ENCODE measurements around the gene DPP6. TPM values are rescaled to one million over a fixed set of nuclear protein-coding genes. Genes with fewer than 3 reads are reported as not detected.

DPP6 gene
- total and polyA plus RNA-seq, 8 donors, result 0.29 to 1.2 (median 0.57) TPM

DNA sequence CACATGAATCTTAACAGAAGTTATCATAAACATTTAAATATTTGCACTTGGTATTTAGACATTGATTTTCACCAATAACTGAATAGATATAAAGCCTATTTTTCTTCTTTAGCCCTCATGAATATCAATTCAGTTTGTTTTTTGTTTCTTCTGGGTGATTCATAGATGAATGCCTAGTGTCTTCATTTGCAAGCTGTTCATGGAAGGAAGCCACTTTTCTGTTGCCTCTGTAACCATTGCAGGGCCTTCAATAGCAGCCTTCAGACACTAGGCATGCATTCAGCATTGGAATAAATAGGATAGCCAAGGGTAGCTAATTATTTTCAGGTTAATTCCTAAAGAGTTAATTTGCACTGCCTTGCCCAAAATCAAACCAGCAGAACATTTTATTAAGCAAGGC lies 375.3 kb downstream of the DPP6 start:
- Histone ChIP-seq H3K36me3 (no peaks in the 10 kb centered on the region), H3K4me1 (no peaks in the 10 kb centered on the region), H3K9me3 (peaks cover 0 to 2% of the 10 kb centered on the region in 2 donors), H3K27ac (no peak overlapping the region), H3K27me3 (no peaks in the 10 kb centered on the region), H3K4me3 (no peak overlapping the region)
- intact Hi-C loops (cut with DNase I), result no loop called here
- DNase-seq (no peak), ATAC-seq (no peak)
- TF ChIP-seq, protein P1, sequence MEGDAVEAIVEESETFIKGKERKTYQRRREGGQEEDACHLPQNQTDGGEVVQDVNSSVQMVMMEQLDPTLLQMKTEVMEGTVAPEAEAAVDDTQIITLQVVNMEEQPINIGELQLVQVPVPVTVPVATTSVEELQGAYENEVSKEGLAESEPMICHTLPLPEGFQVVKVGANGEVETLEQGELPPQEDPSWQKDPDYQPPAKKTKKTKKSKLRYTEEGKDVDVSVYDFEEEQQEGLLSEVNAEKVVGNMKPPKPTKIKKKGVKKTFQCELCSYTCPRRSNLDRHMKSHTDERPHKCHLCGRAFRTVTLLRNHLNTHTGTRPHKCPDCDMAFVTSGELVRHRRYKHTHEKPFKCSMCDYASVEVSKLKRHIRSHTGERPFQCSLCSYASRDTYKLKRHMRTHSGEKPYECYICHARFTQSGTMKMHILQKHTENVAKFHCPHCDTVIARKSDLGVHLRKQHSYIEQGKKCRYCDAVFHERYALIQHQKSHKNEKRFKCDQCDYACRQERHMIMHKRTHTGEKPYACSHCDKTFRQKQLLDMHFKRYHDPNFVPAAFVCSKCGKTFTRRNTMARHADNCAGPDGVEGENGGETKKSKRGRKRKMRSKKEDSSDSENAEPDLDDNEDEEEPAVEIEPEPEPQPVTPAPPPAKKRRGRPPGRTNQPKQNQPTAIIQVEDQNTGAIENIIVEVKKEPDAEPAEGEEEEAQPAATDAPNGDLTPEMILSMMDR (IDR thresholded peaks at IDR 0.05), result no peak

DNA sequence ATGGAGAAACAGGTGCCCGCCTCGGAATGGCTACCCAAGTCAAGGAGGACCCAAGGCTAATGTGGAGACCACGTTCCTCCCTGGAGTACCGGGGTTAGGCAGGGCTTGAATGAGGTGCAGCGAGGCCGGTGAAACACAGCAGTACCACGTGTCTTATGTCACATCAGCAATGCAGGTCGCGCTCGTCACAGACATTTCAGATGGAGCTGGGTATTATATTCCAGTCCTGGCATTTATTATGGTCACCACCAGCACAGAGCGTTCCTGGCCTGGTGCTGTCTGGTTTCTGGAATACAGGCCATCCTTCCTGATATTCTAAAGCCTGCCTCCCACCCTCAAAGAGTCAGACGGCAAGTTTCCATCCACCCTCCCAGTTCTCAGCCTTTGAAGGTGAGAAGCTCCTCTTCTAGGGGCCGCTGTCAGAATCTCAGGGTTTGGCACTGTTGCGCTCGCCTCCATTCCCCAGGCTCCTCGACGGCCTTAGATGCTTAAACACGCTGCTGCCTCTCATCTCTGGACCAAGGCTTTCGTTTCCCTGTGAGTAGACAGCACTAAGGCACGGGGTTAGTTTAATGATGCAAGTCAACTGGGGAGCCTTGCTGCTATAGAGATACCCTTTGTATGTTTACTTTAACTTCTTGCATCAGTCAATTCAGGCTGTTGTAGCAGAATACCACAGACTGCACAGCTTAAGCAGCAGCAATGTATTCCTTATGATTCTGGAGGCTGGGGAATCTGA lies 377.6 kb downstream of the DPP6 start:
- H3K4me1 ChIP-seq, result no peaks in the 10 kb centered on the region
- H3K4me3 ChIP-seq, result no peak overlapping the region
- H3K27me3 ChIP-seq, result no peaks in the 10 kb centered on the region
- DNase-seq (no peak), ATAC-seq (no peak)
- H3K27ac ChIP-seq, result no peak overlapping the region
- TF ChIP-seq, protein P1 (IDR thresholded peaks at IDR 0.05), result no peak
- intact Hi-C loops (cut with DNase I), result no loop called here
- no peaks in the 10 kb centered on the region for H3K36me3 ChIP-seq
- H3K9me3 ChIP-seq, result peaks cover 0 to 2% of the 10 kb centered on the region in 2 donors

DNA sequence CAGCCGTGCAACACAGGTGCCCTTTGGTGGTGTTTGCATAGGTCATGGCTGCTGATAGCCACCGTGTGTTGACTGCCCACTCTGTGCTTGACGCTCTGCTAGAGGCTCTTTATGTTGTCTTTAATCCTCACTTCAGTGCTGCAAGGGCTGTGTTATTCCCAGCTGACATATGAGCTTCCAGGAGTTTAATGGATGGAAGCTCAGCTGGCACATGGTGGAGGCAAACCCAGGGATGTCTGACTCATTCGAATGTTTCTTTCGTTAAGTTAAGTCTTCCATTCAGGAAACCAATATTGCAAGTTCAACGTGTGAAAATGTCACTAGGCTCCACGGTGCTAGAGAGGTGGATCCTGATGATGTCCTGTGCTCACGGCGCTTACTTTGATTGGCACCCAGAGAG lies 378.4 kb downstream of the DPP6 start:
- no peak overlapping the region for H3K4me3 ChIP-seq
- ATAC-seq (no peak), DNase-seq (no peak)
- no peaks in the 10 kb centered on the region for H3K27me3 ChIP-seq
- no peak overlapping the region for H3K27ac ChIP-seq
- H3K4me1 ChIP-seq, result no peaks in the 10 kb centered on the region
- TF ChIP-seq, protein P1 (IDR thresholded peaks at IDR 0.05), result no peak
- intact Hi-C loops (cut with DNase I), result no loop called here
- H3K36me3 ChIP-seq, result no peaks in the 10 kb centered on the region
- H3K9me3 ChIP-seq, result peaks cover 0 to 2% of the 10 kb centered on the region in 2 donors

DNA sequence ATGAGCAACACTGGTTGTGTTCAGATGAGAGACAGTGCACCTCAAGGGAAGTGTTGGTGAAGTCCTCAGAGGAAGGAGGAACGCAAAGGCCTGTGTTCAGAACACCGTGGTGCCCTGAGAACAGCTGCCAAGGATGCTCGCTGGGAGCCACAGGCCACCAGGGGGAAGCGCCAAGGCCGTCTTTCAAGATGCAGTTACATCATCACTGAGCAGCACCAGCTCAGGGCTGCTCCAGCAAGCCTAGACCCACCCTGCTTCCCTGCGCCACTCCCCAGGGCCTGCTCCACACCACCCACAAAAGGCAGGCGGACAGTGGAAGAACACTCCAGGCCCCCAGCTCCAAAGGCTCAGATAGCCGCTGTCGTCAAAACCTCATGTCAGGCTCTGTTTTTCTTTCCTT lies 378.8 kb downstream of the DPP6 start:
- TF ChIP-seq, protein P1 (IDR thresholded peaks at IDR 0.05), result no peak
- ATAC-seq, result no peak

DNA sequence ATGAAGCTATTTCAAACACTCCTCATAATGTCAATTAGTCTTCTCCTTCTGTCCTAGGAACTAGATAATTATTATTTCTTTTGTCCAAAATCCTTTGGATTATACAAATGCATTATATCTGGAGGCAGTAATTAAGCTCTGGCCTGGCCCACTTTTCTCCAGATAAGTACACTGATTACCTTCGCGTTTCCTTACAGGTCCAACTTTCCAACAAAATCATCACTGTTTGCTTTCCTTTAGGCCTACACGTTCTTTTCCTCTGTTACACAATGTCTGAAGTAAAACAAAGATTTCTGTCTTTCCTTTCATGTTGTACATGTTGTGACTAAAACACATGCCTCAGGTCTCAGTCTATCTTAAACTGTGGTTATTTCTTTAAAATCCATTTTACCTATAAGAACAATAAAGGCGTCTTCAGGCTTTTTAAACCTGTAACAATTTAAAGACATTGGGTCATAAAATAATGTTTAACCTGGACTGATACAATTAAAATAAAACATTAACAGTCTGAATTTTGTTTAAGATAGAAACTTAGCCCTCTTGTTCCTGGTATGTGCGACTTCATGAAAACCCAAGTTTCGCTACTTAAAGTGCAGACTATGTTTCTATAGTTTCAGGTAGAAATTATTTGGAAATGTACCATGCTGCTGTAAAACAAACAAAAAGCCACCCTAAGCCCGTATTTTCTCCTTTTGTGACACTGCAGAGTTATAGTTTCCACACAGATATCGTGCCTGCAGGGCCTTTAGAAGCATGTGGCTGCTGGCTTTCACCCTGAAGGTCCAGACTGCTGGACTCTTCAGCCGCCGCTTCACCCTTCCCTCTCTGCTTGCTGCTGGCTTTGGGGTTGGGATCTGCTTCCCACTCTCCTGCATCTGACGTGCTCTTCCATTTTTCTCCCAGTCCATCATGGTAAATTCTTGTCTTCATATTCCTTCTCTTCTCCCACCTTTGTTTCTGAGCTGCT lies 381.7 kb downstream of the DPP6 start:
- intact Hi-C loops (cut with DNase I), result no loop called here
- TF ChIP-seq, protein P1 (IDR thresholded peaks at IDR 0.05), result no peak

More for the DNA sequence above, 378.8 kb downstream of the DPP6 start:
- no peak overlapping the region for H3K27ac ChIP-seq
- no peak overlapping the region for H3K4me3 ChIP-seq
- H3K4me1 ChIP-seq, result no peaks in the 10 kb centered on the region
- peaks cover 0 to 2% of the 10 kb centered on the region in 2 donors for H3K9me3 ChIP-seq
- no peaks in the 10 kb centered on the region for H3K27me3 ChIP-seq
- intact Hi-C loops (cut with DNase I), result no loop called here
- no peaks in the 10 kb centered on the region for H3K36me3 ChIP-seq
- DNase-seq, result no peak

More for the DNA sequence above, 381.7 kb downstream of the DPP6 start:
- Histone ChIP-seq H3K27me3 (no peaks in the 10 kb centered on the region), H3K4me3 (no peak overlapping the region), H3K9me3 (peaks cover 0 to 2% of the 10 kb centered on the region in 2 donors), H3K4me1 (no peaks in the 10 kb centered on the region), H3K27ac (no peak overlapping the region), H3K36me3 (no peaks in the 10 kb centered on the region)
- no peak for ATAC-seq
- no peak for DNase-seq

Data from left lung (tissue), 10 donors.